GM12874 (cell line): Measurements from ENCODE around the gene CDH26.

ENCODE experiments used
- TF ChIP-seq, protein P1 (sequence below): IDR thresholded peaks from 2 replicates; pipeline ENCODE4 v1.5.1; 2011; ENCODE audit warnings: low read depth, mild to moderate bottlenecking, control low read depth, low read length, moderate library complexity; ENCODE audit not compliant: insufficient read depth

CDH26 gene

DNA sequence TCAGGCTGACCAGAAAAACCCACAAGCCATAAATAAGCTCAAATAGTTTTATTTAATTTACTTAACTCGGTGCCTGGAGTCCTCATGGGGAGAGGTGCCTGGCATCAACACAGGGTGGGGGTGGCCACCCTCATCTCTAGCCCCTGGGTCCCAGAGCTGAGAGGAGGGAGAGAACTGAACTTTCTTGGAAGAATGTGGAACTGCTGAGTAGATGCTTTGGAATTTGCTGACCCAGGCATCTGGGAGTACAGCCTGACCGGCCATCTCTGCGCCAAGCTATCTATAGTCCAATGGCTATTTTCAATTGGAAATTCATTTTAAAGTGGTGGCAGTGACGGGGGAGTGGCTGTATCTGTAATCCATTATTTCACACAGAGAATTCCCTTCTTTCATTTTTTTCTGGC lies 104.8 kb downstream of the CDH26 start:
- TF ChIP-seq, protein P1, sequence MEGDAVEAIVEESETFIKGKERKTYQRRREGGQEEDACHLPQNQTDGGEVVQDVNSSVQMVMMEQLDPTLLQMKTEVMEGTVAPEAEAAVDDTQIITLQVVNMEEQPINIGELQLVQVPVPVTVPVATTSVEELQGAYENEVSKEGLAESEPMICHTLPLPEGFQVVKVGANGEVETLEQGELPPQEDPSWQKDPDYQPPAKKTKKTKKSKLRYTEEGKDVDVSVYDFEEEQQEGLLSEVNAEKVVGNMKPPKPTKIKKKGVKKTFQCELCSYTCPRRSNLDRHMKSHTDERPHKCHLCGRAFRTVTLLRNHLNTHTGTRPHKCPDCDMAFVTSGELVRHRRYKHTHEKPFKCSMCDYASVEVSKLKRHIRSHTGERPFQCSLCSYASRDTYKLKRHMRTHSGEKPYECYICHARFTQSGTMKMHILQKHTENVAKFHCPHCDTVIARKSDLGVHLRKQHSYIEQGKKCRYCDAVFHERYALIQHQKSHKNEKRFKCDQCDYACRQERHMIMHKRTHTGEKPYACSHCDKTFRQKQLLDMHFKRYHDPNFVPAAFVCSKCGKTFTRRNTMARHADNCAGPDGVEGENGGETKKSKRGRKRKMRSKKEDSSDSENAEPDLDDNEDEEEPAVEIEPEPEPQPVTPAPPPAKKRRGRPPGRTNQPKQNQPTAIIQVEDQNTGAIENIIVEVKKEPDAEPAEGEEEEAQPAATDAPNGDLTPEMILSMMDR: no peak

DNA sequence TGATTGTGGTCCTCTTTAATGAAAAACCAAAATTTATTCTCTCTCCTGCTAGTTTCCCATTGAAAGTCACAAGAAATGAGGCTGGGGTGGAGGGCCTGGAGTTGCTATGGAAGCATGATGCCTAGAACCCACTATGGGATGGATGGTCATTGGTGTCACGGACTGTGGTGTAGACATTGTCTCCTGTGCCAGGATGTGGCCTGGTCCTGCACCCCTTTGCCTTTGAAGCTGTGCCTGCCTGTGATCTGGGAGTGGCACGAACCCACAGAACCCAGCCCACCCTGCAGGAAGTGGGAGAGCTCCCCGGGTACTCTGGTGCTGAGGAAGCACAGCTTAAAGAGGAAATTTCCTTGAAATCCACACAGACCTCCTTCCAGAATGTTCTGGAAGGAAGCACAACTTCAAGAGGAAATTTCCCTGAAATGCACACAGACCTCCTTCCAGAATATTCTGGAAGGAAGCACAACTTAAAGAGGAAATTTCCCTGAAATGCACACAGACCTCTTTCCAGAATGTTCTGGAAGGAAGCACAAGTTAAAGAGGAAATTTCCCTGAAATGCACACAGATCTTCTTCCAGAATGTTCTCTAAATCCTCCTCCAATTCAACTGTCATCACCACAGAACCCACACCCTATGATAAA lies 105.6 kb downstream of the CDH26 start:
- TF ChIP-seq, protein P1: no peak
